Measurements from ENCODE around the gene TTLL4. TPM values are rescaled to one million over a fixed set of nuclear protein-coding genes. Genes with fewer than 3 reads are reported as not detected.

TTLL4 gene
- polyA plus RNA-seq, 4 donors = 29.6 to 32.7 (median 30.7) TPM

DNA sequence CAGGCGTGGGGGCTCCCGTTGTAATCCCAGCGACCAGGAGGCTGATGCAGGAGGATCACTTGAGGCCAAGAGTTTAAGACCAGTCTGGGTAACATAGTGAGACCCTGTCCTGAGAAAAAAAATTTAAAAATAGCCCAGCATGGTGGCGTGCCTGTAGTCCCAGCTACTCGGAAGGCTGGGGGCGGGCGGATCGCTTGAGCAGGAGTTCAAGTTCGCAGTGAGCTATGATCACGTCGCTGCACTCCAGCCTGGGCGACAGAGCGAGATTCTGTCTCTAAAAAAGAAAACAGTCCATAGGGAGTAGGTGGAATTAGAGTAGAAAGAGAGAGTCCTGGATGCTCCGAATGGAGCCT lies 325 bp upstream of the TTLL4 start:
- no peak for DNase-seq (ENCODE audit: low read depth in 4 of 4, low spot score in 3 of 4)

DNA sequence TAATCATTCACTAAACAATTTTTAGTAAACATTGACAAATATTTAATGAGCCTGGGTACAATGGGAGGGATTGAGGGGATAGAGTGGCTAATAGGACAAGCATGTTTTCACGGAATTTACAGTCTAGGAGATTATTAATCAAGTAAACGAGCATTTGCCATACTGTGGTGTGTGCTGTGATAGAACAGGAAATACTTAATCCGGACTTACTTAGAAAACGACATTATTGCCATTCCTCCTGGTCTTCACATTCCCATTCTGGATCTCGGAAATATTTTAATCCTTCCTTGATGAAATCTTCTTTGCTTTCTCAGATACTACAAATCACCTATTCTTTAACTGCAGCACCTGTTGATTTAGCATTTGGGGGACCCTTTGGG lies 905 bp downstream of the TTLL4 start:
- peak in 1 of 4 donors; percentile 26 for DNase-seq (ENCODE audit: low read depth in 4 of 4, low spot score in 3 of 4)

DNA sequence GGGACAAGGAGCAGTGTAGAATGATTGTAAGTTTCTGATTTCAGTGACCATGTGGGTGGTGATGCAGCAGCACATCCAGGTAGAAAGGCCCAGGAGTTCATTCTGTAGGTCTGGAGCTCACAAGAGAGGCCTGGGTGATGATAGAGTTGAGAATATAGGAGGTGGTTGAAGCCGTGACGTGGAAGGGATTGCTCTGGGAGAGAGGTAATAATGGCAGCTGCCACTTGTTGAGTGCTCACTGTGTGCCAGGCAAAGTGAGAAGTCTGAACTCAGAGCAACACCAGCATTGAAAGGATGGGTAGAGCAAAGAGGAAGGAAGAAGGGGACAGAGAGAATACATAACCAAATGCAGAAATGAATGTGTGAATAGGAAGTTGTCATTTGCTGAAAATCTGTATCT lies 3.3 kb downstream of the TTLL4 start:
- DNase-seq (ENCODE audit: low read depth in 4 of 4, low spot score in 3 of 4) = no peak

DNA sequence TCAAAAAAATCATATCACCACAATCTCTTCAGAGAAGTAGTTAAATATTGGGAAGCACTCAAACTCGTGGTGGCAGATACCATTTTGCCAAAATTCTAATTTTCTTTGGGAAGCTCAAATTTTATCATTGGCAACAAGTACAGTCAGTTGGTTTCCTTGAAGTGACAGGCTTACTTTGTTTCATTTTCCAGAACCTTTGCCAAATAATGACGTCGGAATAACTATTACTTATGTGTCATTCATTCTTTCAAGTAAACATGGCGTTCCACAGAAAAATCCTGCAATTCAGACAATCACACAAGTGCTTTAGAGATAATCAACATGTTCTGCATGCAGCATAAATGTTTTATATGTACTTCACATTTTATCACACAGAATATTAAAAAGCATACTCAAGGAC lies 5.4 kb downstream of the TTLL4 start:
- DNase-seq (ENCODE audit: low read depth in 4 of 4, low spot score in 3 of 4) = no peak

DNA sequence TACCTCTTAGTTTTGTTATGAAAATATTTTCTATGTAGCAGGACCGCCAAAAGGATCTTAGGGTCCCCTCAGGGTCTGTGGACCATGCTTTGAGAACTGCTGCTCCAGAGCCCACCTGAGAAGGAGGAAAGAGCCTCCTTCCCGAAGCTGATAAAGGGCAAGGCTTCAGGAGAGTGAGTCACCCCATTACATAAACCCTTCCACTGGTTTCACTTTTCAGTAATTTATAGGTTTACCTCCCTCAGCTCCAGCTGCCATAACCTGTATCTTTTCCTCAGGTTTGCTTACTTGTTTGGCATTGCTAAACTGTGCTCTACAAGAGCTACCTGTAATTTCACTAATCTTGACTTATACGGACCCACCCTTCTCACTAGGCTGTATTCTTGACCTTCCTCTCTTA lies 6.6 kb downstream of the TTLL4 start:
- no peak for DNase-seq (ENCODE audit: low read depth in 4 of 4, low spot score in 3 of 4)

DNA sequence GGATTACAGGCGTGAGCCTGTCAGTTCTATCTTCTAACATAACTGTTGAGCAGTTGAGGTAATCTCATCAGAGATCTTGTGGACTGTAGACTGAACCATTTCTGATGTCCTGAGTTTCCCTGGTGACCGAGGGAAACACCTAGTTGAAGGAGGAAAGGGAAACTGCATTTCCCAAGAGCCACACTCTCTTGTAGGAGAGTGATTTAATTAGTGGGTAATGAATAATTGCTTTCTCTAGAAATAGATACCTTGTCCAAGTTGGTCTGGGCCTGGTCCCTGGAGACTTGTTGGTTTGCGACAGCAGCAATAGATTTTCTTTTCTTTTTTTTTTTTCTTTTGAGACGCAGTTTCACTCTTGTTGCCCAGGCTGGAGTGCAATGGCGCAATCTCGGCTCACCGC lies 7.4 kb downstream of the TTLL4 start:
- DNase-seq (ENCODE audit: low read depth in 4 of 4, low spot score in 3 of 4) = no peak

DNA sequence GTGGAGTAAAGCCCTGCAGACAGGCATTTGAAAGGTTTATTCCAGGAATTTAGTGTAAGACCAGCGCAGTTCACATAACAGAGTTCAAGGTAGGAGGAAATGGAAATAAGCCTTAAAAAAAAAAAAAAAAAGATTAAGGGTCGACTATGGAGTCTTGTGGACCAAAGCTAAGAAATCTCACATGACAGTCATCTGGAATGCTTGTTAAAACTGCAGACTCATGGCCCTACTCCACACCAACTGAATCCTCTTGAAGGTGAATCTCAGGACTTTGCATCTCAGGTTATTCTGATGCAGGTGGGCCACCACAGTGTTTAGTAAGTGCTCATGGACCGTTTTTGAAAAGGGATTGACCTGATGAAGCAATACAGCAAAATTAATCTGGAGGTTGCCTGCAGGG lies 8.8 kb downstream of the TTLL4 start:
- no peak for DNase-seq (ENCODE audit: low read depth in 4 of 4, low spot score in 3 of 4)

DNA sequence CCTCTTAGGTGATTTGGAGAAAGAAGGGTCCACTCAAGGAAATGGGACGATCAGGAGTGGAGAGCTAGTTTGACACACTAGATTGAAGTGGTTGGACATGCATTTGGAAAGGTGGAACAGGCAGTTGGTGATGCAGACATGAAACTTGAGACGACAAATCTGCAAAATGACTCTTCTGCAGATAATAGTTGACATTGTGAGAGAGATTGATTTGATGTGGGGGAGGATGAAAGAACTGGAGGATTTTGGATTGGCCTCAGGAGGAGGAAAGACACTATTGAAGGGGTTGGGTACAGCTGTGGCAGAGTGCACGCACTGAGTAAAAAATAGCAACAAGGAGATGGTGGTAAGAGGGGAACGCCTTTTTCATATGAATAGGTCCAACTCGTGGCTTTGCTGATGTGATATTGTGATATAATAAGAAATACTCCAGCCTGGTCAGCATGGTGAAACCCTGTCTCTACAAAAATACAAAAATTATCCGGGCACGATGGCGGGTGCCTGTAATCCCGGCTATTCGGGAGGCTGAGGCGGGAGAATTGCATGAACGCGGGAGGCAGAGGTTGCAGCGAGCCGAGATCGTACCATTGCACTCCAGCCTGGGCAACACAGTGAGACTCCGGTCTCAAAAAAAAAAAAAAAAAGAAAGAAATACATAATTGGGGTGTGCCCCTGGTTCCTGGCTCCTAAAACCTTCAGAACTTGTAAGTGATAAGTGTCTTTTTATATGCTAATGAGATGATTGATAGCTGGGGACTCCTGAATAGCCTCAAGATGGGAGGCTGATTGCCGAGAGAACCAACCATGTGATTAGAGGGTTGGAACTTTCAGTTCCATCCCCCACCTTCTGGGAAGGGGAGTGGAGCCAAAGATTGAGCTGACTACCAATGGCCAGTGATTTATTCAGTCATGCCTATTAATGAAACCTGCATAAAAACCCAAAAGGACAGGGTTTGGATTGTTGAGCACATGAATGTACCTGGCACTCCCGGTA lies 9.7 kb downstream of the TTLL4 start:
- DNase-seq (ENCODE audit: low read depth in 4 of 4, low spot score in 3 of 4) = no peak

DNA sequence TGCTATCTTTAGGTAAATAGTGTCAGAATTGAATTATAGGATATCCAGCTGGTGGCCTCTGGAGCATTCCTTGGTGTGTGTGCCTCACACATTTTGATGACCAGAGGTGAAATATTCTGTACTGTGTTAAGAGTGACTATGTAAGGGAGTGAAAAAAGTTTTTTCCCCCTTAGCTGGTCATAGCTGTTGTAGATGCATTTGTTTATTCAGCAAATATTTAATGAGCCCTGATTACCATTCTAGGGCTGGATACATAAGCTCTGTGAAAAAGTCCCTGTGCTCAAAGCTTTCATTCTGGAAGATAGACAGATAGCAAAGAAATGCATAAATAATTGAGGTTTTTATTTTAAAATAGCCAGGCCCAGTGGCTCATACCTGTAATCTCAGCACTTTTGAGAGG lies 10.9 kb downstream of the TTLL4 start:
- DNase-seq (ENCODE audit: low read depth in 4 of 4, low spot score in 3 of 4) = no peak

DNA sequence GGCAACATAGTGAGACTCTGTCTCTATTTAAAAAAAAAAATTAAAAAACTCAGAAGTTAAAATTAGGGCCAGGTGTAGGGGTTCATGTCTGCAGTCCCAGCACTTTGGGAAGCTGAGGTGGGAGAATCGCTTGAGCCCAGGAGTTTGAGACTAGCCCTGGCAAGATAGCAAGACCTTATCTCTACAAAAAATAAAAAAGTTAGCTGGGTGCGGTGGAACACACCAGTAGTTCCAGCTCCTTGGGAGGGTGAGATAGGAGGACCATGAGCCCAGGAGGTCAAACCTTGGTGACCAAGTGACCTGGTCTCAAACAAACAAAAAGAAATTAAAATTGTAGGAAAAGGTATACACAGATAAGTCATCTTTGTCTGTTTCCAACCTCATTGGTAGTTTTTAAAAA lies 11.3 kb downstream of the TTLL4 start:
- no peak for DNase-seq (ENCODE audit: low read depth in 4 of 4, low spot score in 3 of 4)

DNA sequence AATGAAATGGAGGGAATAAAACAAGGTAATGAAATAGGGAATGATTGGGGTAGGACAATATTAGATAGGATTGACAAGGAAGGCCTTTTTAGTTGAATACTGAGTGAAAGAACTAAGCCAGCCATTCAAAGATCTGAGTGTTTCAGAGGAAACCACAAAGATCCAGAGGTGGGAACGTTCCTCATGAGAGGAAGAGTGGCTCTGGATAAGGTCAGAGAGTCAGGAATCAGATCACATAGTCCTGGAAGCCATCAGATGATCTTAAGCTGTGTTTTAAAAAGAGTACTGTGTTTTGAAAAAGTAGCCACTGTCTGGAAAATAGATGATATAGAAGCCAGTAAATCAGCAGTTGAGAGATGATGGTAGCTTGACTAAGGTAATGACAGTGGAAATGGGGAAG lies 11.8 kb downstream of the TTLL4 start:
- no peak for DNase-seq (ENCODE audit: low read depth in 4 of 4, low spot score in 3 of 4)

DNA sequence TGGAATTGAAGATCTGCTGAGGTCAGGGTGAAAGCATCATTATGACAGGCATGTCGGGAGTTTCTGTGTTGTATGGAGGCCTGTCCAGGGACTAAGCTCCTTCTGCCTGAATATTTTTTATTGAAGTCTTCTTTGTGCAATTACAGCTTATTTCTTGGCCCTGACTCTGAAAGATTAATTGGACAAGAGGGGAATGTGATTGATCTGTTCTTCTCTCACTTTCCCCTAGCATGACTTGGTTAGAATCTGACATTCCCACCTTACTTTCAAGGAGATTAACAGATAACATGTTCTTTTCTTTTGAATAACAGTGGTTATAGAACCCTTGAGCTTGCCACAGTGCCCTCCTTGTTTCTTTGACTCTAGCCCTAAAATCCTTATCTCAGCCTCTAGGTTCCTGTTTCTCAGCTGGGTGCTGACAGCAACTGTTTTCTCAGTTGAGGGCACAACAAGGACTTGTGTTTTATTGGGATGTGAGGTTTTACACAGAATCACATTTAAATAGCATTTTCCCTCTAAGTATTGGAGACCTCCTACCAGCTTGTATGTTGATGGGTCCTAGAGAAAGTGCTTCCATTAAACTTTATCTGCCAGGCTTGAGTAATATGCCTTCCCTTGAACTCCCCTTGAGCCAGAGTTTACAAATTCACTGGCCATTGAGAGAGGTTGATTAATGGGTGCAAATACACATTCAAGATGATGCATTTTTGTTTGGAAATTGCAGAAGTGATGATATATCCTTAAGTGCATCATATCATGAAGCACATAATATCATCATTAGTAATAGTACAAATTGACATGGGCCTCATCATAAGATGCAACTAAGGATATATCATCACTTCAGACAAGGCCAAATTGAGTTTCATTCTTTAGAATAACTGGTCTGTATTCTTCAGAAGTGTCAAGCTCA lies 12.5 kb downstream of the TTLL4 start:
- DNase-seq (ENCODE audit: low read depth in 4 of 4, low spot score in 3 of 4) = no peak

DNA sequence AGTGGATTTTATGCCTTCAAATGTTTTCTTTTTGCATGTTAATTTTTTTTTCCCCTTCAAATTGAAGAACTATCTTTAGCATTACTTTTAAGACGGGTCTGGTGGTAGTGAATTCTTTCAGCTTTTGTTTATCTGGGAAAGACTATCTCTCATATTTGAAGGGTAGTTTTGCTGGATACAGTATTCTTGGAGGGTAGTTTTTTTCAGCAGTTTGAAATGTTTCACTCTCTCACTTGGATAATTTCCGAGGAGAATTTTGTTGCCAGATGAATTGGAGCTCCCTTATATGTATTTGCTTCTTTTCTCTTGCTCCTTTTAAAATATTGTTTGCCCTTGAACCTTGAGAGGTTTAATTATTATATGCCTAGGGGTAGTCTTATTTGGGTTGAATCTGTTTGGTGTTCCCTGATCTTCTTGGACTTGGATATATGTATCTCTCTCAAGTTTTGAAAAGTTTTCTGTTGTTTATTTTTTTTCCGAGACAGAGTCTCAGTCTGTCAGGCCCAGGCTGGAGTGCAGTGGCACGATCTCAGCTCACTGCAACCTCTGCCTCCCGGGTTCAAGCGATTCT lies 15.5 kb downstream of the TTLL4 start:
- no peak for DNase-seq (ENCODE audit: low read depth in 4 of 4, low spot score in 3 of 4)

DNA sequence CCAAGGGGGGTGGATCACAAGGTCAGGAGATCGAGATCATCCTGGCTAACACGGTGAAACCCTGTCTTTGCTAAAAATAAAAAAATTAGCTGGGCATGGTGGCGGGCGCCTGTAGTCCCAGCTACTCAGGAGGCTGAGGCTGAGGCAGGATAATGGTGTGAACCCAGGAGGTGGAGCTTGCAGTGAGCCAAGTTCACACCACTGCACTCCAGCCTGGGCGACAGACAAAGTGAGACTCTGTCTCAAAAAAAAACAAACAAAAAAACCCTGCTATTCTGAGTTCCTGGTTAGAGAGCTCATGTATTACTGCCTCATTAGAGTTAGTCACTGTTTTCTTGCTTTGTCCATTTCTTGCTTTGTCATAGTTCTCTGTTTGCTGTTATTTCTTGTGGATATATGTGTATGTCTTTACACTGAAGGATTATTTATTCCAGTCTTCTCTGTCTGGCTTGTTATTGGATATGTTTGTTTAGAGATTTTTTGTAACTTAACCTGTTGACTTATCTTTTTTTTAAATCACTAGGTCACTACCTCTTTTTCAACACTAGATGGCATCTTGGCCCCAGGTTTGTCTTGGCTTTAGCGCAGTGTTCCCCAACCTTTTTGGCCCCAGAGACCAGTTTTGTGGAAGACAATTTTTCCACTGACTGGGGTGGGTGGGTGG lies 17.0 kb downstream of the TTLL4 start:
- DNase-seq (ENCODE audit: low read depth in 4 of 4, low spot score in 3 of 4) = no peak

DNA sequence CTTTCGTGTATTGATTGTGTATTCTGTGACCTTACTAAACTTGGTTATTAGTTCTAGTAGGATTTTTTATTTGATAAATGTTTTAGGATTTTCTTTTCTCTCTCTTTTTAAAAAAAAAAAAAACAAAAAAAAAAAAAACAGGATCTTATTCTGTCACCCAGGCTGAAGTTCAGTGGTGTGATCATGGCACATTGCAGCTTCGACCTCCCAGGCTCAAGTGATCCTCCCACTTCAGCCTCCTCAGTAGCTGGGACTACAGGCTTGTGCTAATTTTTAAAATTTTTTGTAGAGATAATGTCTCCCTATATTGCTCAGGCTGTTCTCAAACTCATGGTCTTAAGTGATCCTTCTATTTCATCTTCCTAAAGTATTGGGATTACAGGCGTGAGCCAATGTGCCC lies 19.0 kb downstream of the TTLL4 start:
- no peak for DNase-seq (ENCODE audit: low read depth in 4 of 4, low spot score in 3 of 4)

DNA sequence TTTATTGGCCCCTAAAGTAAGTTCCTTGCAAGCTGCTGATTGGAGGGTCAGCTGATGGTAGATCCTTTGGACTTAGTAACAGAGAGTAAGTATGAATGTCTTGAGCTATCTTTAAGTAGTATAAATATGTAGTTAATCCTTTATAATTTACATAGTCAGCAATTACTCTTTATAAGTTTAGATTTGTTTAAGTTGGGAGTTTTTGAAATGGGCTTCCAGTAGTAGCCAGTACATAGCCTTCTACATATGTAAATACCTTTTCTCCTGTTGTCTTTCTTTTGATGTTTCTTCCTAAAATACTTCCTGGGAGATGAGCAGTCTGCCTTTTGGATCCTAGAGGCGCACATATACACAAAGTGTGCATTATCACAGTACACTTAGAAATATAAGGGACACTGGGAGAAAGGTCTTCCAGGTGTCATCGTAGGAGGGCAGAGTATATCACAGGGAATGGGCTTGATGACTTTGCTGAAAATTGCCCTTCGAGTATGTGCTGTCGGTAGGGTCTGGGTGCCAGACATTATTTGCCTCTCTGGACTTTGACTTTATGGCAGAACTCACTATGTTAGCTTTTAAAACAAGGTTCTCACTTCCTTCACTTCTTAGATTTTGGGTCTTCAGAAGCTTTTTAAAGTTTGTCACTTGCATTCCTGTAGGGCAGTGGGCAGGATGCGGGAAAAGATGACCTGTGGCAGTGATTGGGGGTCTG lies 21.6 kb downstream of the TTLL4 start:
- DNase-seq (ENCODE audit: low read depth in 4 of 4, low spot score in 3 of 4) = no peak

DNA sequence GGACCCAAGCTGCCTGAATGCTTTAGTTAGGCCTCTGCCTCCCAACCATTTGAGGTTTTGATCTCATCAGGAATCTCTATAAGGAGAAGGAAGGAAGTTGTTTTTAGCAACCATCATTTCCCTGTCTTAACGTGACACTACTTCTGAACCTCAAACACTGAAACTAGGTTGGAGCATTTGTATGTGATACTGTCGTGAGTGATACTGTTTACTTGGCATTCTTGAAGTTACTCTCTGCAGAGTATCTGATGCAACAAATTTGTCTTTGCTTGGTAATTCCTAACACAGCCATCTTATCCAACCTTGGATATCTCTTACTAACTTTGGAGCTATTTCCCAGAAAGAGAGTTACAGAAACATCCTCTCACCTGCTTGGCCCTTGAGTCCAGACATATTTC lies 22.1 kb downstream of the TTLL4 start:
- DNase-seq (ENCODE audit: low read depth in 4 of 4, low spot score in 3 of 4) = no peak

DNA sequence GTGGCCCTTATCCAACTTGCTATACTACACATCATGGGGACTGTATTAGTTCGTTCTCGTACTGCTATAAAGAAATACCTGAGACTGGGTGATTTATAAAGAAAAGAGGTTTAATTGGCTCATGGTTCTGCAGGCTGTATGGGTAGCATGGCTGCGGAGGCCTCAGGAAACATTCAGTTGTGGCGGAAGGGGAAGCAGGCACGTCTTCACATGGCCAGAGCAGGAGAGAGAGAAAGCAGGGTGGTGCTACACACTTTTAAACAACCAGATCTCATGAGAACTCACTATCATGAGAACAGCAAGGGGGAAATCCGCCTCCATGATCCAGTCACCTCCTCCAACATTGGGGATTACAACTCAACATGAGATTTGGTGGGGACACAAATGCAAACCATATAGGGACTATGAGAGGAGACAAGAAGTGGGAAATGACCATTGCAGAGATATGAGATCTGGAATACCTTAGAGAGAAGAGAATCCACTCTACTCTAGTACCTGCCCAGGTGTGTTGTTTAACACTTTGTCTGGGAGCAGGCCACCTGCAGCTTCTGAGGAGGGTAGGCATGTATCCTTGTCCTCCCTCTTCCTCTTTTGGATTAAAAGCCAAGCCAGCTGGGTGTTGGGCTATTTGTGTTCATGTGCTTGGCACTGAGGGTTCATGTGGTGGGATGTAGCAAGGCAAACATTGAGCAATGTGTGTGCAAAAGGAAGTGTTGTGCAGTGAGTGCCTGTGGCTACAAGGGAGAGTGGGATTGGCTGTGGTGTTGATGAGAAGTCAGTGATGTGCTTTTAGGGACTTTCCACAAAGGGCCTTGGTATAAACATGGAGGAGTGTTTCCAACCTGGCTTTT lies 22.8 kb downstream of the TTLL4 start:
- DNase-seq (ENCODE audit: low read depth in 4 of 4, low spot score in 3 of 4) = no peak
